Measurements from ENCODE around the gene ESRRB.

Gene ESRRB

GRCh38 chr14:76423534-76423933 is 47.6 kb downstream of the ESRRB start:
- no peak overlapping the region for H3K4me2 ChIP-seq (ENCODE audit: low read length)
- H3K9ac ChIP-seq (ENCODE audit: low read length), result no peak overlapping the region
- no peak overlapping the region for H2AFZ ChIP-seq (ENCODE audit: low read length)
- no peaks in the 10 kb centered on the region for H3K4me1 ChIP-seq (ENCODE audit: insufficient read depth, low read length, severe bottlenecking)
- H3K4me3 ChIP-seq (ENCODE audit: low read depth, low read length, poor library complexity, severe bottlenecking), result no peak overlapping the region
- H3K9me2 ChIP-seq (ENCODE audit: low read depth, low read length), result no peaks in the 10 kb centered on the region
- no peaks in the 10 kb centered on the region for H3F3A ChIP-seq (ENCODE audit: insufficient read depth, low read length)
- H3K36me3 ChIP-seq (ENCODE audit: insufficient read depth, low read length), result no peaks in the 10 kb centered on the region
- H3K27me3 ChIP-seq (ENCODE audit: insufficient read depth, low read length), result no peaks in the 10 kb centered on the region
- no peak for TF ChIP-seq CTCF (IDR thresholded peaks at IDR 0.05; ENCODE audit: low read length)
- TF ChIP-seq EZH2 (IDR thresholded peaks at IDR 0.05; ENCODE audit: borderline replicate concordance, low read length), result no peak
- H4K20me1 ChIP-seq (ENCODE audit: insufficient read depth, low read length), result no peaks in the 10 kb centered on the region
- H3K9me3 ChIP-seq (ENCODE audit: low read length), result no peaks in the 10 kb centered on the region
- no peaks in the 10 kb centered on the region for H3K79me2 ChIP-seq (ENCODE audit: insufficient read depth, low read length)
- H3K27ac ChIP-seq (ENCODE audit: low read depth, low read length, poor library complexity, severe bottlenecking), result no peak overlapping the region

- H2AFZ ChIP-seq (ENCODE audit: low read length), result no peak overlapping the region
- no peaks in the 10 kb centered on the region for H3F3A ChIP-seq (ENCODE audit: insufficient read depth, low read length)
- no peaks in the 10 kb centered on the region for H3K36me3 ChIP-seq (ENCODE audit: insufficient read depth, low read length)
- H3K27ac ChIP-seq (ENCODE audit: low read depth, low read length, poor library complexity, severe bottlenecking), result no peak overlapping the region
- H3K4me3 ChIP-seq (ENCODE audit: low read depth, low read length, poor library complexity, severe bottlenecking), result no peak overlapping the region
- H3K27me3 ChIP-seq (ENCODE audit: insufficient read depth, low read length), result no peaks in the 10 kb centered on the region
- no peak overlapping the region for H3K4me2 ChIP-seq (ENCODE audit: low read length)
- H4K20me1 ChIP-seq (ENCODE audit: insufficient read depth, low read length), result no peaks in the 10 kb centered on the region
- no peaks in the 10 kb centered on the region for H3K9me3 ChIP-seq (ENCODE audit: low read length)
- no peaks in the 10 kb centered on the region for H3K4me1 ChIP-seq (ENCODE audit: insufficient read depth, low read length, severe bottlenecking)
- no peaks in the 10 kb centered on the region for H3K9me2 ChIP-seq (ENCODE audit: low read depth, low read length)
- H3K9ac ChIP-seq (ENCODE audit: low read length), result no peak overlapping the region
- H3K79me2 ChIP-seq (ENCODE audit: insufficient read depth, low read length), result no peaks in the 10 kb centered on the region
- TF ChIP-seq CTCF (IDR thresholded peaks at IDR 0.05; ENCODE audit: low read length) (no peak), EZH2 (IDR thresholded peaks at IDR 0.05; ENCODE audit: borderline replicate concordance, low read length) (no peak)
These were observed 48.4 kb downstream of the ESRRB start for GRCh38 chr14:76424359-76424758.

GRCh38 chr14:76426161-76426696 is 50.3 kb downstream of the ESRRB start:
- Histone ChIP-seq H3K79me2 (ENCODE audit: insufficient read depth, low read length) (no peaks in the 10 kb centered on the region), H4K20me1 (ENCODE audit: insufficient read depth, low read length) (no peaks in the 10 kb centered on the region), H3K4me1 (ENCODE audit: insufficient read depth, low read length, severe bottlenecking) (no peaks in the 10 kb centered on the region), H3K27ac (ENCODE audit: low read depth, low read length, poor library complexity, severe bottlenecking) (no peak overlapping the region), H3F3A (ENCODE audit: insufficient read depth, low read length) (no peaks in the 10 kb centered on the region), H3K9me3 (ENCODE audit: low read length) (no peaks in the 10 kb centered on the region), H3K9ac (ENCODE audit: low read length) (no peak overlapping the region), H2AFZ (ENCODE audit: low read length) (no peak overlapping the region), H3K27me3 (ENCODE audit: insufficient read depth, low read length) (no peaks in the 10 kb centered on the region), H3K4me3 (ENCODE audit: low read depth, low read length, poor library complexity, severe bottlenecking) (no peak overlapping the region), H3K9me2 (ENCODE audit: low read depth, low read length) (no peaks in the 10 kb centered on the region), H3K36me3 (ENCODE audit: insufficient read depth, low read length) (no peaks in the 10 kb centered on the region), H3K4me2 (ENCODE audit: low read length) (no peak overlapping the region)
- TF ChIP-seq EZH2 (IDR thresholded peaks at IDR 0.05; ENCODE audit: borderline replicate concordance, low read length) (no peak), CTCF (IDR thresholded peaks at IDR 0.05; ENCODE audit: low read length) (no peak)

Measured in OCI-LY1 (cell line).